Caco-2 (cell line): Measurements from ENCODE around the gene POU4F3. TPM values are rescaled to one million over a fixed set of nuclear protein-coding genes. Genes with fewer than 3 reads are reported as not detected.
A peak's percentile ranks its signal among the peaks of the same experiment; 100 is the strongest.

Experiments
- BruUV-seq: library from RNA; stranded (reverse); fragments of 400-500 nt; replicated peaks from 2 replicates; lab custom pipeline; 2021; lab: Mats Ljungman, UMichigan
- CTCF ChIA-PET: fragments of 300-600 bp; sonication (Branson Sonifier 250); formaldehyde crosslinking; loops from one replicate; lab custom pipeline; 2022; ENCODE audit warnings: antibody characterized with exemption; lab: Charles Lee
- POLR2A ChIA-PET: fragments of 300-600 bp; sonication (Branson Sonifier 250); formaldehyde crosslinking; loops from one replicate; lab custom pipeline; 2022; ENCODE audit warnings: antibody characterized with exemption; lab: Charles Lee
- DNase-seq, 2 experiments: peaks; one replicate each; pipeline versions ENCODE4 v3.0.0 to v3.0.0-alpha.2; 2020 to 2022
- H3K27me3 ChIP-seq: replicated peaks from 2 replicates; pipeline ENCODE4 v1.6.0; 2011; ENCODE audit warnings: low read length; ENCODE audit not compliant: control insufficient read depth, insufficient read depth
- H3K36me3 ChIP-seq: 2 replicates; pipeline ENCODE4 v1.5.1; 2011; ENCODE audit warnings: low read length; ENCODE audit not compliant: control insufficient read depth, insufficient read depth
- H3K4me1 ChIP-seq: fragments of 250-450 bp; sonication (Bioruptor Pico); 2 replicates; pipeline ENCODE4 v1.5.1; 2020; ENCODE audit warnings: mild to moderate bottlenecking
- H3K4me3 ChIP-seq: 2 replicates; pipeline ENCODE4 v1.5.1; 2011; ENCODE audit warnings: low read depth, mild to moderate bottlenecking, control low read depth, low read length
- H3K9me3 ChIP-seq: fragments of 250-450 bp; sonication (Bioruptor Pico); 2 replicates; pipeline ENCODE4 v1.5.1; 2020; ENCODE audit warnings: mild to moderate bottlenecking, moderate library complexity
- H3K27ac Mint-ChIP-seq: one replicate; pipeline ENCODE4 v1.8.0; 2022; ENCODE audit warnings: mixed read lengths; ENCODE audit not compliant: unreplicated experiment
- H3K27me3 Mint-ChIP-seq: one replicate; pipeline ENCODE4 v1.8.0; 2022; ENCODE audit warnings: mixed read lengths; ENCODE audit not compliant: insufficient read depth, unreplicated experiment
- H3K36me3 Mint-ChIP-seq: one replicate; pipeline ENCODE4 v1.8.0; 2022; ENCODE audit warnings: mild to moderate bottlenecking, mixed read lengths; ENCODE audit not compliant: insufficient read depth, unreplicated experiment
- H3K4me1 Mint-ChIP-seq: one replicate; pipeline ENCODE4 v1.8.0; 2022; ENCODE audit warnings: low read depth, mixed read lengths; ENCODE audit not compliant: unreplicated experiment
- H3K4me3 Mint-ChIP-seq: one replicate; pipeline ENCODE4 v1.8.0; 2022; ENCODE audit warnings: mild to moderate bottlenecking, moderate library complexity, mixed read lengths; ENCODE audit not compliant: unreplicated experiment
- H3K9me3 Mint-ChIP-seq: one replicate; pipeline ENCODE4 v1.8.0; 2022; ENCODE audit warnings: mixed read lengths; ENCODE audit not compliant: unreplicated experiment
- intact Hi-C: fragments of 100-400 bp; cut with micrococcal nuclease; formaldehyde crosslinking; loops from one replicate; pipeline ENCODE4 v1.10.0; 2022; ENCODE audit not compliant: unreplicated experiment
- total RNA-seq: library from RNA; stranded (reverse); gene quantifications from 2 replicates; pipeline ENCODE4 v1.2.3, GENCODE V29; 2022
- TF ChIP-seq, protein P1 (sequence below), 2 experiments: fragments of 200-600 bp in 1 of 2; IDR thresholded peaks; 1 replicate in 1 of 2; 2 replicates in 1 of 2; pipeline versions ENCODE4 v1.5.1 to v1.8.0; 2011 to 2022; ENCODE audit warnings: antibody characterized with exemption in 1 of 2, control low read depth in 1 of 2, inconsistent platforms in 1 of 2, low read depth in 1 of 2, low read length in 1 of 2, mild to moderate bottlenecking in 1 of 2, moderate library complexity in 1 of 2; ENCODE audit not compliant: insufficient read depth in 1 of 2, severe bottlenecking in 1 of 2, unreplicated experiment in 1 of 2

Gene POU4F3
- total RNA-seq, 1 experiment from 2014 or later, result not detected

GRCh38 chr5:146390469-146390868 lies 51.8 kb downstream of the POU4F3 start:
- no TSS peak for BruUV-seq
- Histone ChIP-seq H3K36me3 (no peaks in the 10 kb centered on the region), H3K27me3 (no peaks in the 10 kb centered on the region), H3K4me3 (no peak overlapping the region), H3K9me3 (no peaks in the 10 kb centered on the region), H3K4me1 (no peaks in the 10 kb centered on the region)
- TF ChIP-seq, protein P1, sequence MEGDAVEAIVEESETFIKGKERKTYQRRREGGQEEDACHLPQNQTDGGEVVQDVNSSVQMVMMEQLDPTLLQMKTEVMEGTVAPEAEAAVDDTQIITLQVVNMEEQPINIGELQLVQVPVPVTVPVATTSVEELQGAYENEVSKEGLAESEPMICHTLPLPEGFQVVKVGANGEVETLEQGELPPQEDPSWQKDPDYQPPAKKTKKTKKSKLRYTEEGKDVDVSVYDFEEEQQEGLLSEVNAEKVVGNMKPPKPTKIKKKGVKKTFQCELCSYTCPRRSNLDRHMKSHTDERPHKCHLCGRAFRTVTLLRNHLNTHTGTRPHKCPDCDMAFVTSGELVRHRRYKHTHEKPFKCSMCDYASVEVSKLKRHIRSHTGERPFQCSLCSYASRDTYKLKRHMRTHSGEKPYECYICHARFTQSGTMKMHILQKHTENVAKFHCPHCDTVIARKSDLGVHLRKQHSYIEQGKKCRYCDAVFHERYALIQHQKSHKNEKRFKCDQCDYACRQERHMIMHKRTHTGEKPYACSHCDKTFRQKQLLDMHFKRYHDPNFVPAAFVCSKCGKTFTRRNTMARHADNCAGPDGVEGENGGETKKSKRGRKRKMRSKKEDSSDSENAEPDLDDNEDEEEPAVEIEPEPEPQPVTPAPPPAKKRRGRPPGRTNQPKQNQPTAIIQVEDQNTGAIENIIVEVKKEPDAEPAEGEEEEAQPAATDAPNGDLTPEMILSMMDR (IDR thresholded peaks at IDR 0.05; ENCODE audit: insufficient read depth in 1 of 2, low read depth in 1 of 2, low read length in 1 of 2, severe bottlenecking in 1 of 2, unreplicated experiment in 1 of 2), result peak; percentile 28 to 55
- Mint-ChIP-seq H3K27me3 (peaks cover 4% of the 10 kb centered on the region), H3K9me3 (no peaks in the 10 kb centered on the region), H3K36me3 (no peaks in the 10 kb centered on the region), H3K4me1 (no peaks in the 10 kb centered on the region), H3K4me3 (no peak overlapping the region), H3K27ac (no peak overlapping the region)
- intact Hi-C loops, result no loop called here
- DNase-seq, result peak in 1 of 2 experiments; percentile 15
- CTCF ChIA-PET, result no interaction called here
- POLR2A ChIA-PET, result no interaction called here

Other genes starting within 250 kb of the POU4F3 start
- 1.0 TPM in 1 of 2 replicates, not detected in the other for gene PLAC8L1, start 233.3 kb upstream of the POU4F3 start, total RNA-seq
- gene LARS1, start 156.2 kb upstream of the POU4F3 start, total RNA-seq, result 162 and 169 TPM in 2 replicates
- 23.9 and 24.3 TPM in 2 replicates for gene RBM27, start 135.2 kb upstream of the POU4F3 start, total RNA-seq
- gene TCERG1, start 108.5 kb downstream of the POU4F3 start, total RNA-seq, result 88.2 and 97.1 TPM in 2 replicates
- gene GPR151, start 177.4 kb downstream of the POU4F3 start, total RNA-seq, result not detected in 2 replicates